ENCODE measurements around the gene PLAAT4. TPM values are rescaled to one million over a fixed set of nuclear protein-coding genes. Genes with fewer than 3 reads are reported as not detected.

PLAAT4 gene
- total and polyA plus RNA-seq, 7 donors = 4.3 to 12.2 (median 8.5) TPM

- intact Hi-C loops (cut with DNase I) = no loop called here
- no peak overlapping the region for H3K4me3 ChIP-seq
- TF ChIP-seq CTCF (IDR thresholded peaks at IDR 0.05) = peak; percentile 32
- H3K27me3 ChIP-seq (ENCODE audit: insufficient read depth in 3 of 3, low read length in 2 of 3) = no peaks in the 10 kb centered on the region
- peak in 3 of 4 donors; percentile 55 to 67 (median 66) for ATAC-seq
- peaks cover 24% of the 10 kb centered on the region for H3K4me1 ChIP-seq
- peak; percentile 37 to 64 for DNase-seq
- H3K27ac ChIP-seq = no peak overlapping the region
- 29 to 47% (median 43%) methylated on average over 3 of the region's 3 CpGs for WGBS, 3 donors
- no peaks in the 10 kb centered on the region for H3K36me3 ChIP-seq (ENCODE audit: insufficient read depth in 1 of 2, low read depth in 1 of 2)
- H3K9me3 ChIP-seq = no peaks in the 10 kb centered on the region
Observed at GRCh38 chr11:63508009-63508408, 28.6 kb upstream of the PLAAT4 start.

GRCh38 chr11:63508745-63509144 lies 27.9 kb upstream of the PLAAT4 start:
- H3K9me3 ChIP-seq = no peaks in the 10 kb centered on the region
- no peak overlapping the region for H3K4me3 ChIP-seq
- H3K4me1 ChIP-seq = peaks cover 24% of the 10 kb centered on the region
- TF ChIP-seq CTCF (IDR thresholded peaks at IDR 0.05) = no peak
- H3K27me3 ChIP-seq (ENCODE audit: insufficient read depth in 3 of 3, low read length in 2 of 3) = no peaks in the 10 kb centered on the region
- DNase-seq = no peak
- H3K36me3 ChIP-seq (ENCODE audit: insufficient read depth in 1 of 2, low read depth in 1 of 2) = no peaks in the 10 kb centered on the region
- no peak for ATAC-seq
- no peak overlapping the region for H3K27ac ChIP-seq
- intact Hi-C loops (cut with DNase I) = no loop called here
- 90 to 100% (median 94%) methylated on average over 11 to 12 of the region's 12 CpGs for WGBS, 3 donors

GRCh38 chr11:63510360-63511047 lies 26.1 kb upstream of the PLAAT4 start:
- DNase-seq (peak; percentile 67 to 84), ATAC-seq (peak; percentile 88 to 97 (median 91))
- H3K36me3 ChIP-seq (ENCODE audit: insufficient read depth in 1 of 2, low read depth in 1 of 2) = no peaks in the 10 kb centered on the region
- no peaks in the 10 kb centered on the region for H3K9me3 ChIP-seq
- H3K27ac ChIP-seq = peak overlapping the region; percentile 49
- H3K27me3 ChIP-seq (ENCODE audit: insufficient read depth in 3 of 3, low read length in 2 of 3) = no peaks in the 10 kb centered on the region
- peak; percentile 9 for TF ChIP-seq CTCF (IDR thresholded peaks at IDR 0.05)
- H3K4me3 ChIP-seq = no peak overlapping the region
- intact Hi-C loops (cut with DNase I) = no loop called here
- H3K4me1 ChIP-seq = peaks cover 14% of the 10 kb centered on the region
- WGBS, 3 donors = 31 to 42% (median 35%) methylated on average over 7 of the region's 7 CpGs

- no peak overlapping the region for H3K4me3 ChIP-seq
- intact Hi-C loops (cut with DNase I) = no loop called here
- no peak overlapping the region for H3K27ac ChIP-seq
- H3K4me1 ChIP-seq = peaks cover 14% of the 10 kb centered on the region
- no peaks in the 10 kb centered on the region for H3K36me3 ChIP-seq (ENCODE audit: insufficient read depth in 1 of 2, low read depth in 1 of 2)
- TF ChIP-seq CTCF (IDR thresholded peaks at IDR 0.05) = no peak
- DNase-seq = no peak
- ATAC-seq = peak in 2 of 4 donors; percentile 9 to 23
- H3K9me3 ChIP-seq = no peaks in the 10 kb centered on the region
- 72 to 81% (median 75%) methylated on average over 11 of the region's 11 CpGs for WGBS, 3 donors
- no peaks in the 10 kb centered on the region for H3K27me3 ChIP-seq (ENCODE audit: insufficient read depth in 3 of 3, low read length in 2 of 3)
Observed at GRCh38 chr11:63511048-63511748, 25.4 kb upstream of the PLAAT4 start.

Measured in psoas muscle (tissue), 8 donors.